ENCODE measurements around the gene PPM1D.
"Not testable (repeated sequence)": the region's sequence is repeated elsewhere in the genome, so short reads cannot be mapped to it uniquely, and the experiment has no call there.

PPM1D gene

DNA sequence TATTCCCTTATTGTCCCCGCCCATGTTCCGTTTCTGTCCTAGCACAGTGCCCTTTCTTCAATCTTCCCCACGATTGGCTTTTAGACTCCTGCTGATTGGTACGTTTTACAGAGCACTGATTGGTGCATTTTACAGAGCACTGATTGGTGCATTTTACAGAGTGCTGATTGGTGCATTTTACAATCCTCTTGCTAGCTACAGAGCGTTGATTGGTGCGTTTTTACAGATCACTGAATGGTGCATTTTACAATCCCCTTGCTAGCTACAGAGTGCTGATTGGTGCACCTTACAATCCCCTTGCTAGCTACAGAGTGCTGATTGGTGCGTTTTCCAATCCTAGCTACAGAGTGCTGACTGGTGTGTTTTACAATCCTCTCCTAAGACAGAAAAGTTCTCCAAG is 74.6 kb downstream of the PPM1D start:
- not testable (repeated sequence) for DNase-seq

DNA sequence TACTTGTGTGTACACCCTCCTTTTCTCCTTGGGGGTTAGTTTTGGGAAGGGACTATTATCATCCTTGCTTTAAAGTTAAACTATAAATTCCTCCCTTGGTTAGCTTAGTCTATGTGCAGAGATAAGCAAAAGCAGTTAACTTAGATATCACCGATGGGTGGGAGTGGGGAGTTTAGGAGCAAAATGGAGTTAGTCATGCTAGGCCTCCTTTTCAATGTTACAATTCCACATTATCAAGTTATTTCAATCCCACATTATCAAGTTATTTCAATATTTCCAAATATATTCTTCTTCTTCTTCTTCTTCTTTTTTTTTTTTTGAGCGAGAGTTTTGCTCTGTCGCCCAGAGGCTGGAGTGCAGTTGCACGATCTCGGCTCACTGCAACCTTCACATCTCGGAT is 76.0 kb downstream of the PPM1D start:
- no peak for DNase-seq

DNA sequence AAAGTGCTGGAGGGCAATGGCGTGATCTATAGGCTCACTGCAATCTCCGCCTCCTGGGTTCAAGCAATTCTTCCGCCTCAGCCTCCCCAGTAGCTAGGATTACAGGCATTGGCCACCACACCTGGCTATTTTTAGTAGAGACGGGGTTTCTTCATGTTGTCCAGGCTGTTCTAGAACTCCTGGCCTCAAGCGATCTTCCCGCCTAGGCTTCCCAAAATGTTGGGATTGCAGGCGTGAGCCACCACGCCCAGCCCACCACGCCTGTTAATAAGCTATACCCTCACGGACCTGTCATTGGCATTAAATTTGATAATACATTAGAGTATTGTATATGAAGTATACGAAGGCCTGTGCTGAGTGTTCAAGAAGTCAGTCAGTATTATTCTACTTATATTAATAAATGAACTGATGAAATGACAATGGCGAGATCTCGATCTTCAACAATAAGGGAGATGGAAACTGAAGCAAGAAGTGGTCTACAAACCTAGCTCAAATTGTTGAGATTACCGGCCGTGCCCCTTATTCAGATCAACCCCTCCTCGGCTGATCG is 76.8 kb downstream of the PPM1D start:
- DNase-seq, result no peak

DNA sequence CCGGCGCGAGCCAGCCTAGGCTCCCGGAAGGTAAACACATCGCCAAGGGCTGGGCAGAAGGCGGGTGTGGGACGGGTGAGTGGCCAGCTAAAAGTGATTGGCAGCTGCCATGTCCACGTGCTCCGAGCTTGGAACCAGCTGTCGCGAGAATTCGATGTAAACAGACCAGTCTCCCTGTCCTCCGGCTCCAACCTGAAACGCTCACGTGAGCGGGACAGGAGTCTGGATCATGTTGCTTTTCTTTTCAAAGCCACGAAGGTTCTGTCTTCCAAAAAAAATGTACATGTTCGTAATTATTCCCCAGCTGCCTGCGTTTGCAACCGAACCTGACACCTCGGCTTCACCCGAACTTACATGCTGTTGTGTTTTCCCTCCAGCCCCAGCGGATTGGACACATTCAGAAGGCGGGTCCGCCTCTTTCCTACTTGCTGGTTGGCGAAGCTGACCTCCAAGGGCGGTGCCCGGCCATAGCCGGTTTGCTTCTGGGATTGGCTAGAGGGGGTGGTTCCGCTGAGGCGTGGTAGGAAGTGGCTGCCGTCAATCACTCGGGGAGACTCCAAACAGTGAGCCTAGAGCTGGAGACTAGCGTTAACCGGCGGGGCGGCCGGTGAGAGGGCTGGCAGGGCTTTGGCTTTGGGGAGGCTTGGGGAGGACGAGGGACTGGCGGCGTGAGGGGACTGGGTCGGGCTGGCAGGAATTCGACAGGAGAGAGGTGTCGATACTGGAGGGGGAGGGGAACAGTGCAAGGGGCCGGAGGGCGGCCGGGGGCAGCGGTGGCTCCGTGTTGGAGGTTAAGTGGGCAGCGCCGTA is 77.5 kb downstream of the PPM1D start, which contains the start of gene BCAS3:
Gene BCAS3, plus strand, starts transcription at position 544 of the 810 bp plus-strand sequence.
- peak; percentile 82 to 99 (median 95) for DNase-seq

DNA sequence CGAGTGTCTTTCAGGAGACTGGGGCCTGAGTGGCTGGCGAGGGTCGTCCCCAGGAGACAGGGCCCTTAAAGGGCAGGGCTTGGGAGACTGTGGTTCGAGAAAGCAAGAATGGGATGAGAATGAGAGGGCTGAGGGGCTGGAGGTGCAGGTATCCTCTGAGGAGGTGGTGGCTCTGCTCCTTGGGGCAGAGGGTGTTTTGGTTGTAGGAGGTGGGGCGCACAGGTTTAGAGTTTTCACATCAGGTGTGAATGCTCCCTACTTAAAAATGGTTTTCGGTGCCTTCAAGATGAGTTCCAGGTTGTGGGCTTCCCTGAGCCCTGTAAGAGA is 78.1 kb downstream of the PPM1D start:
- DNase-seq, result peak in 1 of 5 experiments; percentile 20

DNA sequence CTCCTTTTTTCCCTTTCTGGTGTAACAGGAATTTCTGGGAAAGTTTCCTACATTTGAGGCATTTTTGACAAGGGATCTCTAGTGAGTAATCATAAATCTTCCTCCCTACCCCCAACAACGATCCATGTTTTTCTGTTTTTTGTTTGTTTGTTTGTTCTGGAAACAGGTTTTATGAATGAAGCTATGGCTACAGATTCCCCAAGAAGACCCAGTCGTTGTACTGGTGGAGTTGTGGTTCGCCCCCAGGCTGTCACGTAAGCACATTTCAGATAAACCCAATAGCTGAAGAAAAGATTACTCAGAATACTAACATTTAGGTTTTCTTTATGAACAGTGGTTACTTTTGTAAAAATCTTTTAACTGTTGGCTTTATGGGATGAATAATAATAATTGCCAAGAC is 79.3 kb downstream of the PPM1D start:
- DNase-seq, result no peak

DNA sequence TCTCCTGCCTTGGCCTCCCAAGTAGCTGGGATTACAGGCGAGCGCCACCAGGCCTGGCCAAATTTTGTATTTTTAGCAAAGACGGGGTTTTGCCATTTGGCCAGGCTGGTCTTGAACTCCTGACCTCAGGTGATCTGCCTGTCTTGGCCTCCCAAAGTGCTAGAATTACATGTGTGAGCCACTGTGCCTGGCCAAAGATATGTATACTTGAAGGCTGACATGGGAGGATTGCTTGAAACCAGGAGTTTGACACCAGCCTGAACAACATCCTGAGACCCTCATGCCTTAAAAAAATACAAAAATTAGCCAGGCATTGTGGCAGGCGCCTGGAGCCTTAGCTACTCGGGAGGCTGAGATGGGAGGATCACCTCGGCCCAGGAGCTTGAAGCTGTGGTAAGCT is 80.8 kb downstream of the PPM1D start:
- no peak for DNase-seq

DNA sequence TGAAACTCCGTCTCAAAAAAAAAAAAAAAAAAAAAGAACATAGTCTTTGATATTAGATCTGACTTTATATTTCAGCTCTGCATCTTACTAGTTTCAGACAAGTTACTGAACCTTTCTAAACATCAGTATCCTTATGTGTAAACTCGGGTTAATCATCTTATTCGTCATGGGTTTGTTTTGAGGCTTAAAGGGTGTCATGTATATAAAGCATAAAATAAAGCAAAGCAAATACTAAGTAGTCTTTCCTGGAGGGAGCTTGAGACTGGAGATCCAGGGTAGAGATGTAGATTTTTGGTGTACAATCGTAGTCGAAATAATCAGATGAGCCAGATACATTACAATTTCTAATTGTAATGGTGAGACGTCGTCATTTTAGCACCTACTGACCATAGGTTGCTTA is 85.4 kb downstream of the PPM1D start:
- DNase-seq, result no peak

DNA sequence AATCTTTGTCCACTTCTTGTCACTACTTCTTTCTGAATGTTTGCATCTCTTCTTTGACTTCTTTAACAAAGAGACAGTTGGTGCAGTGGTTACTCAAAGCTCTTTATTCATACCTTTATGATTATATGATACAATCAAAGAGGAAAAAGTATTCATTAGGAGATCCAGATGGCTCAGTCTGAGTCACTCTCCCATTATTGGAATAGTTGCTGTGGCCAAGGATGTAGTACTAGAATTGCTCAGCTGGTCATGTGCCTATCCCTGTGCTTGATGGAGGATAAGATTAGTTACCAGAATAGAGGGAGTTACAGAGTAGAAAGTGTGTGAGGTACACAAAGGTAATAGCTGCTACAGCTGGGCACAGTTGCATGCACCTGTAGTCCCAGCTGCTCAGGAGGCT is 96.0 kb downstream of the PPM1D start:
- DNase-seq, result peak in 1 of 5 experiments; percentile 3

DNA sequence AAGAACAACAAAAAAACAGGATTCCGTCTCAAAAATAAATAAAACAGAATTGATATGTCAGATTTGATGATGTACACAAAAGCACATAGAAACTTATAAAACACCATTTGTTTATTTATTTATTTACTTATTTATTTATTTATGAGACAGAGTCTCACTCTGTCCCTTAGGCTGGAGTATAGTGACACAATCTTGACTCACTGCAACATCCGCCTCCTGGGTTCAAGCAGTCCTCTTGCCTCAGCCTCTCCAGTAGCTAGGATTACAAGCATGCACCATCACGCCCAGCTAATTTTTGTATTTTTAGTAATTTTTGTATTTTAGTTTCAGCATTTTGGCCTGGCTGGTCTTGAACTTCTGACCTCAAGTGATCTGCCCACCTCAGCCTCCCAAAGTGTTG is 99.1 kb downstream of the PPM1D start:
- DNase-seq, result no peak

DNA sequence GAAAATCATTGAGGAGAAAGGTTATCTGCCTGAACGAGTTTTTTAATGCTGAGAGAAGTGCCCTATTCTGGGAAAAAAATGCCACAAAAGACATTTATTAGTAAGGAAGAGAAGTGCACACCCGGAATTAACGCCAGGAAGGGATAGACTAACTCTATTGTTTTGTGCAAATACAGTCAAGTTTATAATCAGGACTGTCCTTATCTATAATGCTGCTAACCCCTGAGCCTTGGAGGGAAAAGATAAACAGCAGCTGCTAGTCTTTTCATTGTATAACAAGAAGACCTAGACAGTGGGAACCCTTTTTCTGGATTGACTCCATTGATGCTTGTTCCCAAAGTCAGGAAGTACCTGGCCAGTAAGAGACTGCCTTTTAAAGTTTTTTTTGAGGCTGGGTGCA is 104.2 kb downstream of the PPM1D start:
- no peak for DNase-seq

DNA sequence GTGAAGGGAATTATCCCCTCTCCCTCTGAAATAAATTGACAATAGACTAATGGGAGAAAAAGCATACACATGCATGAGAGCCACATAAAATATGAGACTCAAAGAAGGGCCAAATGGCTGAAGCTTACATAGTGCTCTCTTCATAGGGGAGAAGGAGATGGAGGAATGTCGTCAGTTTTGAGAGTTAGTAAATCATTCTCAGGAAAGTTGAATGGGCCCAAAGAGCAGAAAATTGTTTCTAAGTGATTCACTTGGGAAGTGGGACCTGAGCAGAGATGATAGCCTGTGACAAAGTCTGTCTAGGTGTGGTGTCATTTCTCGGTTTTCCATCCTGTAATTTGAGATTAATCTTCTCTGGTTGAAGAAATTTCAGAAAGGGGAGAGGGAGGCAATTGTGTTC is 112.7 kb downstream of the PPM1D start:
- DNase-seq, result no peak

DNA sequence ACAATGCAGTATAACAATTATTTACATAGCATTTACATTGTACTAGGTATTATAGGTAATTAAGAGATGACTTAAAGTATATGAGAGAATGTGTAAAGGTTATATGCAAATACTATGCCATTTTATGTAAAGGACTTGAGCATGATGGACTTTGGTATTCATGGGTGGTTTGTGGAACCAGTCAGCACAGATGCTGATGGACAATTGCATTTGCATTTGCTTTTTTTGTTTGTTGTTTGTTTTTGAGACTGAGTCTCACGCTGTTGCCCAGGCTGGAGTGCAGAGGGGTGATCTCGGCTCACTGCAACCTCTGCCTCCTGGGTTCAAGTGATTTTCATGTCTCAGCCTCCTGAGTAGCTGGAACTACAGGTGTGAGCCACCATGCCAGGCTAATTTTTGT is 113.6 kb downstream of the PPM1D start:
- DNase-seq, result no peak

All from T-helper 2 cell (primary cell).